ENCODE data around the gene HSPA6.

DNA sequence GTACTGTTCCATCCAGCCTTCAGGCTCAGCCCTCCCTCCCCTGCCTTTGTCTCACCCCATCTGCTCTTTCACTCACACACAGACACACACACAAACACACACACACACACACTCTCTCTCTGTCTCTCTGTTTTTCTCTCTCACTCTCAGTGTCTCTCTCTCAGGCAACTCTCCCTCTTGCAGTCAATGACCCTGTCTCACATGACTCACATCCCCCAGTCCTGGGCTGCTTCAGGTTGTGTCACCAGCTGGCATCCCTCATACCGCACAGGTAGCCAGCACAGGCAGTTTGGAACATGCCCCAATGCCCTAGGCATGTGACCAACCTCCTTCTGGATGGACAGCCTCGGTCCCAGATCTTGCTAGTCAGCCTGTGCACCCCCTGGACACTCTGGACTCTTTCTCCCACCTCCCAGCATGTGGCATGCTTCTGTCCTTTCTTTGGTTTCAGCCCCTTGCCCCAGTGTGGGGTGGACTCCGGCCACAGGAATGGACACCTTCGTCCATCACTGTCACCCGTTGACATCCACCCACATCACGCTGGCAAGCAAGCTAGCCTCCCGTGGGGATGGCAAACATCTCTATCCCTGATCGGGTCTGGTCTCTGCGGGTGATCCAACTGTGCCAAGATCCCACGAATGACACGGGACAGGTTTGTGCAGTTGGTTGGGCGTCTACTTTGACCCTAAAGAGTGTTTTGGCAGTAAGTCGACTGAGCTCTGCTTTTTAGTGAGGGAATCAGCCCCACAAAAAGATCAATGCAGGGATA is 42.5 kb upstream of the HSPA6 start:
- TF ChIP-seq, protein P1, sequence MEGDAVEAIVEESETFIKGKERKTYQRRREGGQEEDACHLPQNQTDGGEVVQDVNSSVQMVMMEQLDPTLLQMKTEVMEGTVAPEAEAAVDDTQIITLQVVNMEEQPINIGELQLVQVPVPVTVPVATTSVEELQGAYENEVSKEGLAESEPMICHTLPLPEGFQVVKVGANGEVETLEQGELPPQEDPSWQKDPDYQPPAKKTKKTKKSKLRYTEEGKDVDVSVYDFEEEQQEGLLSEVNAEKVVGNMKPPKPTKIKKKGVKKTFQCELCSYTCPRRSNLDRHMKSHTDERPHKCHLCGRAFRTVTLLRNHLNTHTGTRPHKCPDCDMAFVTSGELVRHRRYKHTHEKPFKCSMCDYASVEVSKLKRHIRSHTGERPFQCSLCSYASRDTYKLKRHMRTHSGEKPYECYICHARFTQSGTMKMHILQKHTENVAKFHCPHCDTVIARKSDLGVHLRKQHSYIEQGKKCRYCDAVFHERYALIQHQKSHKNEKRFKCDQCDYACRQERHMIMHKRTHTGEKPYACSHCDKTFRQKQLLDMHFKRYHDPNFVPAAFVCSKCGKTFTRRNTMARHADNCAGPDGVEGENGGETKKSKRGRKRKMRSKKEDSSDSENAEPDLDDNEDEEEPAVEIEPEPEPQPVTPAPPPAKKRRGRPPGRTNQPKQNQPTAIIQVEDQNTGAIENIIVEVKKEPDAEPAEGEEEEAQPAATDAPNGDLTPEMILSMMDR (IDR thresholded peaks at IDR 0.05) = no peak
- TF ChIP-seq POLR2AphosphoS5 (IDR thresholded peaks at IDR 0.05; ENCODE audit: insufficient read depth in 1 of 2, low read depth in 1 of 2) = no peak
- no peak for TF ChIP-seq POLR2A (IDR thresholded peaks at IDR 0.05)
